ENCODE data around the gene ULK2.

The ULK2 gene

GRCh38 chr17:19747829-19748806 is 119.6 kb downstream of the ULK2 start, which contains the start of gene ALDH3A1:
ALDH3A1 (minus strand) TSS chr17:19748298; CDS start chr17:19745129, 3,169 bp downstream.
- FAIRE-seq = no peak
- no peak for DNase-seq (ENCODE audit: low spot score)

DNA sequence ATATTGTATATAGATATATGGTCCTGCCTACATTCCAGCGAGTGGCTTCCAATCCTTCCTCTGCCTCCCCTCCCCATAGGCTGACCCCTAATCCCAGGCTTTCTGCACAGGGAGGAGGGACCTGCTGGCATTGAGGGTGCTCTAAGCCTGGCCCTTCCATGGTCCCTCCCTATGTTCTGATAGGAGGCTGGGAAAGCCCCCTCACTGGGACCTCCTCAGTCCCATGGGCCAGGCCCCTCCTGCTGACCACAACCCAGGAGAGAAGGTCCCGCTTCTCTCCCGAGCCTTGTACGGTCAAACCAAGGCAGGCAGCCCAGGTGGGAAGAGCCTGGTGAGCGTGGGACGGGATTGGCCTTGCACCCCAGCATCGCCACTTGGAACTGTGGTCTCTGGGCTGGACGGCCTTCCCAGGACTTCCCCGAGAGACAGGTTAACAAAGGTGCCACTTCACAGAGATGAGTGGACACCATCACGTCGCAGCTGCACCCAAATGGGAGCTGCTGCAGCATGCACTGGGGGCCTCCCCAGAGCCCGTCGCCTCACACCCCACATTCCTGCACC is 120.5 kb downstream of the ULK2 start:
- FAIRE-seq = no peak
- DNase-seq (ENCODE audit: low spot score) = no peak

DNA sequence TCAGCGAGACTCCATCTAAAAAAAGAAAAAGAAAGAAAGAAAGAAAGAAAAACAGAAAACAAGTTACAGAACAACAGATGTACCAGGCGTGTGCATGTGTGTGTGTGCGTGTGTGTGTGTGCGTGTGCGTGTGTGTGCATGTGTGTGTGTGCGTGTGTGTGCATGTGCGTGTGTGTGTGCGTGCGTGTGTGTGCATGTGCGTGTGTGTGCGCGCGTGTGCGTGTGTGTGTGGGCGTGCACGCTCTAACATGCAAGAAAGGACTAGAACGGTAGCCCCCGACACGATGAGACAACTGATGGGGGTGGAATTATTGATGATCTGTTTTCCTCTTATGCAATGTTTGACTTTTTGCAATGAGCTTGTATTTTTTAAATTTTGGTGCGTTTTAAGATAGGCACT is 121.2 kb downstream of the ULK2 start:
- DNase-seq (ENCODE audit: low spot score) = no peak
- FAIRE-seq = no peak

DNA sequence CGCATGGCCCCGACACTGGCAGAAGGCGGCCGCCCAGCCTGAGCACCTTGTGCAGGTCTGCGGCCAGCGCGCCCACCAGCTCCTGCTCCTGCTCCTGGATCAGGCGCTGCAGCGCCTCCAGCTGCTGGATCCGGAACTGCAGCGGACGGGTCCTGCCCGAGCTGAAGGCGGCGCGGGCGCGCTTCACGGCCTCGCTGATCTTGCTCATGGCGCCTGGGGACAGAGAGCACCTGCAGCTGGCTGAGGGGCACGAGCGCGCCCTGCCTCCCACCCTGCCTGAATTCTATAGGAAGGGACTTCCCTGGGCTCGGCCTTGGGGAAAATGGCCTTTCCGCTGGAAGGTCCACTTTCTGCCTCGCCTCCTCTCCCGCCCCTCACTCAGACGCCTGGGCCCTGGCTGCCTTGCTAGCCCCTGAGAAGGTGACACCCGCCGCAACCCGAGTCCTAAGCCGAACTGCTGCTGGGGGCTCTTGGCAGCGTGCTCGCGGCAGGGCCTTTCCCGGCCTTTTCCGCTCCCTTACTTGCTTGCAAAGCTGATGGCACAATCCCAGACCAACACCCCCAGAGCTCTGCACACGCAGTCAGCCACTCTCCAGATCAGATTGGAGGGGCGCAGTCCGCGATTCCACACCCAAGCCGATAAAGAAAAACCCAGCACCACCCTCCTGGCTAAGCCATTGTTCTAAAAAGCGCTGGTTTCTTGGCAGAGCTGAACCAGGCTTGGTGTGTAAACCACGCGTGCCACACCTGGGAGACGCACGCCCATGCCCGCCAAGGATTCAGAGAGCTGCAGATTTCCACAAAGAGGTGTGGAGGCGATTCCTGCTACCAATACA is 122.6 kb downstream of the ULK2 start:
- DNase-seq (ENCODE audit: low spot score) (no peak), FAIRE-seq (no peak)

- FAIRE-seq (no peak), DNase-seq (ENCODE audit: low spot score) (no peak)
Measured at GRCh38 chr17:19744492-19744891, 123.2 kb downstream of the ULK2 start.

- FAIRE-seq (no peak), DNase-seq (ENCODE audit: low spot score) (no peak)
Measured at GRCh38 chr17:19743101-19744100, 124.3 kb downstream of the ULK2 start.

- DNase-seq (ENCODE audit: low spot score) = no peak
- no peak for FAIRE-seq
Measured at GRCh38 chr17:19742495-19742894, 125.2 kb downstream of the ULK2 start.

DNA sequence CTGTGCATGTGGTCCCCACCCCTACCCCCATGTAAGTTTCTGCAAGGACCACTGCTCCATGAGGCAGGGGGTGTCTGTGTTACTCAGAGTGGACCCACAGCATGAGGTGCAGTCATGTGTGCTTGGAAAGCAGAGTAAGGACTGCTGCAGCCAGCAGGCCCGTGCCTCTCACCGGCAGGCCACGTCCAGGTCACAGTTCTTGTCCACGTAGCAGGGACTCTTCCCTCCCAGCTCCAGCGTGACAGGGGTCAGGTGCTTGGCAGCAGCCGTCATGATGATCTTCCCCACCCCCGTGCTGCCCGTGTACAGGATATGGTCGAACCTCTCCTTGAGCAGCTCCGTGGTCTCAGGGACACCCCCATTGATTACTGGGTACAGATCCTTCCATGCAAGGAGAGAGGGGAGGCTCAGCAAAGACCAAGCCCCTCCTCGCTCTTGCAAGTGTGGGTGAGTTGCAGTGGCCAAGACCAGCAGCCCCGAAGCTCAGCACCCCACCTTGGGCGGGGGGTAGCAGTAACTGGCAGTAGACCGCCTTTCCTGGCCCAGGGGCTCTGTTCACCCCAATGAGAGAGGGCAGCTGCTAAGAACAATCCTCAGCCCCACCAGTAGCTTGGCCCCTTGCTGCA is 125.8 kb downstream of the ULK2 start:
- no peak for FAIRE-seq
- no peak for DNase-seq (ENCODE audit: low spot score)

DNA sequence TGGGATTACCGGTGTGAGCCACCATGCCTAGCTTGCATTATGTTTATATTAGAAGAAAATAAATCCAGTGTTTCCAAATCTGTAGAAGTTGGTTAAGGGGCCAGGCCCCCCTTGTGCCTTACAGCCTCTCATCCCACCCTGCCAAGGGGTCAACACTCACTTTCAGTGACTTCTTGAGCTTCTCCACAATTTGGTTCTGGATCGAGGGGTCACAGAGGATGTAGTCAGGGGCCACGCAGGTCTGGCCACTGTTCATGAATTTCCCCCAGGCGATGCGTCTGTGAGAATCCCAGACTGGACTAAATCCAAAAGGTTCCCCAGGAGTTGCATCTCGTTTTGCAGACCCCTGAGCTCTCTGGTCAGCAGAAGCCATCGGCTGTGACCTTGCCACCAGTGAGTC is 126.8 kb downstream of the ULK2 start:
- no peak for FAIRE-seq
- DNase-seq (ENCODE audit: low spot score) = no peak

DNA sequence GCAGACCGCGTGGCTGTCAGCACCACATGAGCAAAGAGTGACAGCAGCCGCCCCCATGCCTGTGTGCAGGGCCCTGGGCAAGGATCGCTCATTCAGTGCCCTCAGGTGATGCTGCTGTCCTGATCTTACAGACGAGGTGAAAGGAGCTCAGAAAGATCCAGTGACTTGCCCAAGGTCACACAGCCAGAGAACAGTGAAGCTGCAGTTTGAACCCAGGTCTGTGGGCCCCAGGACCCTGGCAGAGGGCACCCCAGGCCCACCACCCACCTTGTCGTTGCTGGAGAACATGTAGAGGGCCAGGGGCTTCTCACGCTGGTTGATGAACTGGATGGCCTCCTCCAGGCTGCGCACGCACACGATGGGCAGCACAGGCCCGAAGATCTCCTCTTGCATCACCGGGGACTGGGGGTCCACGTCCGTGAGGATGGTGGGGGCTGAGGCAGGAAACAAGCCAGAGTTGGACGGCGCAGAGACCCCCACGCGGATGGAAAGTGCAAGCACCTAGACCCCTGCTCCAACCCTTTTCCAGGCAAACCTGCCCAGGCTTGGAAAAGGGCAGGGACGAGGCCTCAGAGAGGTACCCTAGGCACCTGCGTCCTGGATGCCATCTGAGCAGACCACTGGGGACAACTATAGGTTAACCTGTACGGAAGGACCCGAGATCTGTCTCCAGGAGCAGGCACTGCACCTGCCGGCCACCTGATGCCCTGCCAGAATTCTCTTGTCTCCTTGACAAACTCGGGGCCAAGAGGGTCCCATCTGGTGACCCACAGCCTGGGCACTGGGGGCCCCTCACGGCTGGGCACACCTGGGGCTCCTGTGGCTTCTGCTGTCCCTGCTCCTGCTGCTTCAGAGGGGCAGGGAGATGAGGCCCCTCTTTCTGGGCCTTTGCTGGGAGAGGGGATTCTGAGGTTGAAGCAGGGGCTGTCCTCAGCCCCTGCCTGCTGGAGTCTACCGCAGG is 128.2 kb downstream of the ULK2 start:
- DNase-seq (ENCODE audit: low spot score) = no peak
- FAIRE-seq = no peak

DNA sequence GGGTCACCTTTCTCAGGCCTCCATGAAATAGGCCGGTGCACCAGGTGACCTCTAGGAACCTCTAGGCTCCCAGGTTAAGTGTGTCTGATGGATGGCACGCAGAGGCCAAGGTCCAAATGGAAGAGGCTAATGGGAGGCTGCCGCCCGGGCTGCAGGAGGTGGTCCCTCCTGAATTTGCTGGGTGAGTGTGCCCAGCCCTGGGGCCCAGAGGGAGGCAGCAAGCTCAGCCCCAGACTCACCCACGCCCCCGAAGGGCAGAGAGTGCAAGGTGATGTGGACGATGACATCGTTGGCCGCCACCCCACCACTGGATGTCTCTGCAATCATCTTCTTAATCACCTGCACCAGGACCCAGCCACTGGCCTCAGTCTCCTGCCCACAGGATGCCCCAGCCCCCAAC is 129.0 kb downstream of the ULK2 start:
- no peak for DNase-seq (ENCODE audit: low spot score)
- FAIRE-seq = no peak

- FAIRE-seq (no peak), DNase-seq (ENCODE audit: low spot score) (no peak)
Measured at GRCh38 chr17:19738073-19738449, 129.7 kb downstream of the ULK2 start.

- FAIRE-seq (no peak), DNase-seq (ENCODE audit: low spot score) (no peak)
Measured at GRCh38 chr17:19737305-19738072, 130.2 kb downstream of the ULK2 start.

- no peak for DNase-seq (ENCODE audit: low spot score)
- FAIRE-seq = no peak
Measured at GRCh38 chr17:19736071-19736470, 131.7 kb downstream of the ULK2 start.

DNA sequence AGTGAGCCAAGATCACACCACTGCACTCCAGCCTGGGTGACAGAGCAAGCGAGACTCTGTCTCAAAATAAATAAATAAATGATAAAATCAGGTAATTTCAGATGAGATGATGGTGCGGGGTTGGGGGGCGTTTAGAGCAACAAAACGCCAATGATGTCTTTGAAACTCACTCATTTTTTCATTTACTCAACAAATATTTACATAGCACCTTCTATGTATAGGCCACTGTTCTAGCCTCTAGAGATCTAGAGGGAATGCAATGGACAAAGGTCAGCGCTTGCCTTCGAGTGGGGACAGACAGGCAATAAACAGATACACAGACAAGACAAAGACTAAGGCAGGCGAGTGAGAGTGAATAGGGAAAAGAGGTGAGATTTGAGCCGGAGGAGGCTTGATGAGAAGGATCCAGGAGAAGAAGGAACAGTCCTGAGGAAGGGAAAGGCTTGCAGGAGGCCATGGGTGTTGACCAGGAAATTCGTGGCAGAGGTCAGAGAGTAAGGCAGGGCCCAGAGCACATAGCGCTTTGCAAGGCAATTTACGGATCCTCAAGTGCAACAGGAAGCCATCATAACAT is 133.7 kb downstream of the ULK2 start:
- FAIRE-seq (no peak), DNase-seq (ENCODE audit: low spot score) (no peak)

DNA sequence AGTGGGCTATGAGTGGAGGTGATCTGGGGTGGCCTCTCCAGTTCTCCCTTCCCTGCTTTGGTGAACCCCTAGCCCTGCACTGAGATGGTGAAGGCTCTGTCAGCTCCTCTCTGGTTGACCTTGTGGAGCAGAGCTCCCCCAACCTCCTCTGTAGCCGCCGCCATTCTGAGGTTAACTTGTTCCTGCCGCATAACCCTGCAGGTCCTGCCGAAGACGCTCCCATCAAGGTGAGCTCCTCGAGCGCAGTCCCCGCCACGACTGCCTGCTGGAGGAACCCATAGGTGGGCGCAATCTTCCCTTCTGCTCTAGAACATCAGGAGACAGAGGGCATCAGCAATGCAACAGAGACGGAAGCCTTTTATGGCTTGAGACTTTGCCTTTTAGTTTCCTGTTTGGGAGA is 136.1 kb downstream of the ULK2 start:
- FAIRE-seq = no peak
- no peak for DNase-seq (ENCODE audit: low spot score)

- DNase-seq (ENCODE audit: low spot score) = no peak
- FAIRE-seq = no peak
Measured at GRCh38 chr17:19730843-19731242, 136.9 kb downstream of the ULK2 start.

GRCh38 chr17:19729900-19730299 is 137.8 kb downstream of the ULK2 start:
- FAIRE-seq = no peak
- DNase-seq (ENCODE audit: low spot score) = no peak

Data from RCC 7860 (cell line).